DOHH2 (cell line): Measurements from ENCODE around the gene EPHA6.

Source experiments
- H3F3A ChIP-seq: fragments of 200-600 bp; sonication (generic), shearing (Covaris generic); 2 replicates; pipeline ENCODE4 v1.6.0; 2016; ENCODE audit warnings: antibody characterized with exemption, mild to moderate bottlenecking; ENCODE audit not compliant: control insufficient read depth, insufficient read depth
- H3K27ac ChIP-seq: fragments of 200-600 bp; sonication (generic); 2 replicates; pipeline ENCODE4 v1.5.1; 2014; ENCODE audit warnings: low read depth, mild to moderate bottlenecking, low read length, moderate library complexity
- H3K27me3 ChIP-seq: fragments of 200-600 bp; sonication (generic); 2 replicates; pipeline ENCODE4 v1.6.1; 2014; ENCODE audit warnings: mild to moderate bottlenecking, low read length, mixed read lengths; ENCODE audit not compliant: control insufficient read depth
- H3K36me3 ChIP-seq: fragments of 200-600 bp; sonication (generic); 2 replicates; pipeline ENCODE4 v1.6.1; 2014; ENCODE audit warnings: mild to moderate bottlenecking, low read length, moderate library complexity, mixed read lengths; ENCODE audit not compliant: control insufficient read depth
- H3K4me1 ChIP-seq: fragments of 200-600 bp; sonication (generic); 2 replicates; pipeline ENCODE4 v1.6.1; 2014; ENCODE audit warnings: mild to moderate bottlenecking, low read length, mixed read lengths; ENCODE audit not compliant: control insufficient read depth
- H3K4me2 ChIP-seq: fragments of 200-600 bp; sonication (generic); 2 replicates; pipeline ENCODE4 v1.6.0; 2014; ENCODE audit warnings: mild to moderate bottlenecking, low read length, moderate library complexity
- H3K4me3 ChIP-seq: fragments of 200-600 bp; sonication (generic); 2 replicates; pipeline ENCODE4 v1.5.1; 2014; ENCODE audit warnings: mild to moderate bottlenecking, low read length, mixed read lengths
- H3K79me2 ChIP-seq: fragments of 200-600 bp; sonication (generic); 2 replicates; pipeline ENCODE4 v1.6.1; 2014; ENCODE audit warnings: mild to moderate bottlenecking, low read length, mixed read lengths; ENCODE audit not compliant: control insufficient read depth
- H3K9me2 ChIP-seq: fragments of 200-600 bp; sonication (generic); replicated peaks from 2 replicates; pipeline ENCODE4 v1.6.1; 2014; ENCODE audit warnings: mild to moderate bottlenecking, low read length, mixed read lengths; ENCODE audit not compliant: control insufficient read depth
- H3K9me3 ChIP-seq: fragments of 200-600 bp; sonication (generic); 2 replicates; pipeline ENCODE4 v1.6.1; 2014; ENCODE audit warnings: antibody characterized with exemption, low read length, mixed read lengths; ENCODE audit not compliant: control insufficient read depth, insufficient read depth
- H4K20me1 ChIP-seq: fragments of 200-600 bp; sonication (generic); 2 replicates; pipeline ENCODE4 v1.6.0; 2014; ENCODE audit warnings: low read depth, mild to moderate bottlenecking, antibody characterized with exemption, low read length, moderate library complexity; ENCODE audit not compliant: control insufficient read depth, insufficient read depth
- CTCF ChIP-seq: fragments of 200-600 bp; sonication (generic); IDR thresholded peaks from one replicate; pipeline ENCODE4 v1.5.1; 2014; ENCODE audit warnings: antibody characterized with exemption, mild to moderate bottlenecking, low read depth, low read length; ENCODE audit not compliant: poor library complexity, severe bottlenecking
- EZH2phosphoT487 ChIP-seq: fragments of 200-600 bp; sonication (generic); IDR thresholded peaks from 2 replicates; pipeline ENCODE4 v1.6.1; 2017; ENCODE audit warnings: borderline replicate concordance, mild to moderate bottlenecking, antibody characterized with exemption, low read length, moderate library complexity, mixed read lengths

Gene EPHA6

GRCh38 chr3:96796101-96796500 lies 18.3 kb upstream of the EPHA6 start:
- Histone ChIP-seq H3K27me3 (no peaks in the 10 kb centered on the region), H3F3A (no peaks in the 10 kb centered on the region), H3K27ac (no peak overlapping the region), H3K4me2 (no peak overlapping the region), H3K4me3 (no peak overlapping the region), H3K36me3 (no peaks in the 10 kb centered on the region), H3K9me2 (no peaks in the 10 kb centered on the region), H3K4me1 (no peaks in the 10 kb centered on the region), H3K79me2 (no peaks in the 10 kb centered on the region), H3K9me3 (no peaks in the 10 kb centered on the region; the same call in 1 of the 2 replicates), H4K20me1 (no peaks in the 10 kb centered on the region)
- no peak for TF ChIP-seq CTCF
- TF ChIP-seq EZH2phosphoT487 = no peak

DNA sequence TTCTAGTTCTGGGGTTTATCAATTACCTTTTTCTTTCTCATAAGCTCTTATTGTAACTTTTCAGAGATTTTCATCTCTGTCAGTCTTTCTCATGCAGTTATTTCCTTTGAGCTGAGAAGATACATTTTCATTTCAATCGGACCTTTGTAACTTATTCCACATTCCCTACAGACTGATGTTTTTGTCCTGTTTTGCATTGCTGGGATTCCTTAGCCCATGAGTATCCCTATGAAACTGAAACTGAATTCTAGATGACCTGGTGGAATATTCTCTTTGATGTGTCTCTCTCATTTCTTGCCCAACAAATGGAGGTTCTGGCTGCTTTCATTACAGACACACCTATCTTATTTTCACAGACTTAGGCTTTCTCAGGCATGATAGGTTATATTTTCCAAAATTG lies 10.5 kb upstream of the EPHA6 start:
- no peak for TF ChIP-seq EZH2phosphoT487
- Histone ChIP-seq H3K9me3 (no peaks in the 10 kb centered on the region), H3K4me1 (no peaks in the 10 kb centered on the region), H3K9me2 (no peaks in the 10 kb centered on the region), H3K4me2 (no peak overlapping the region), H3K79me2 (no peaks in the 10 kb centered on the region), H3K36me3 (no peaks in the 10 kb centered on the region), H4K20me1 (no peaks in the 10 kb centered on the region), H3K27ac (no peak overlapping the region), H3K4me3 (no peak overlapping the region), H3F3A (no peaks in the 10 kb centered on the region), H3K27me3 (no peaks in the 10 kb centered on the region)

DNA sequence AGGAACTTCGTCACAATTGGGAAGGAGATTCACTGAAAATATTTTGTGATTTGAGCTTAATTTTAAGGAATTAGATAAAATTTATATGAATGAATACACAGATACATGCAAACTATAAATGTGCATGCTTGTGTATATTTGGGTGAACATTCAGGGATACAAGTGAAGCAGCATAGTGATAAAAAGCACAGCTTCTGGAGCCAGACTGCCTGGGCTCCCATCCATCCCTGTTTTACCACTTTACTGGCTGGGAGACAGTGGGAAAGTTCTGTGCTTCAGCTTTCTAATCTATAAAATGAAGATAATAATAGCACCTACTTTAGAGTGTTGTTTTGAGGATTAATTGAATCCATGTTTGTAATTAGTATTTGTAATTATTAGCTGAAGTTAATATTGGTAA lies 8.1 kb upstream of the EPHA6 start:
- H3K9me2 ChIP-seq = no peaks in the 10 kb centered on the region
- no peaks in the 10 kb centered on the region for H3K9me3 ChIP-seq
- H3K36me3 ChIP-seq = no peaks in the 10 kb centered on the region
- no peaks in the 10 kb centered on the region for H4K20me1 ChIP-seq
- no peak overlapping the region for H3K4me2 ChIP-seq
- H3K27ac ChIP-seq = no peak overlapping the region
- no peaks in the 10 kb centered on the region for H3K27me3 ChIP-seq
- H3K4me1 ChIP-seq = no peaks in the 10 kb centered on the region
- TF ChIP-seq EZH2phosphoT487 = no peak
- no peak for TF ChIP-seq CTCF
- H3K4me3 ChIP-seq = no peak overlapping the region
- H3F3A ChIP-seq = no peaks in the 10 kb centered on the region
- no peaks in the 10 kb centered on the region for H3K79me2 ChIP-seq

- H3K27me3 ChIP-seq = peaks cover 2% of the 10 kb centered on the region; the same call in 1 of the 2 replicates
- TF ChIP-seq EZH2phosphoT487 (no peak), CTCF (no peak)
- H3K4me1 ChIP-seq = no peaks in the 10 kb centered on the region
- no peak overlapping the region for H3K27ac ChIP-seq
- no peaks in the 10 kb centered on the region for H3F3A ChIP-seq
- no peaks in the 10 kb centered on the region for H3K9me2 ChIP-seq
- H3K4me3 ChIP-seq = no peak overlapping the region
- no peak overlapping the region for H3K4me2 ChIP-seq
- no peaks in the 10 kb centered on the region for H3K36me3 ChIP-seq
- no peaks in the 10 kb centered on the region for H3K9me3 ChIP-seq
- H4K20me1 ChIP-seq = no peaks in the 10 kb centered on the region
- H3K79me2 ChIP-seq = no peaks in the 10 kb centered on the region
Observed at GRCh38 chr3:96813134-96813819, 1.1 kb upstream of the EPHA6 start.
